ENCODE measurements around the gene CDC37L1.

CDC37L1 gene

GRCh38 chr9:4740638-4741364 lies 61.4 kb downstream of the CDC37L1 start, which contains the start of gene AK3:
AK3 (minus strand) TSS chr9:4741202; CDS start chr9:4741087, 115 bp downstream.
- no peak for TF ChIP-seq YY1 (IDR thresholded peaks at IDR 0.05; ENCODE audit: low read depth)
- TF ChIP-seq EGR1 (IDR thresholded peaks at IDR 0.05): peak; percentile 3; the same call in 1 of the 2 replicates
- TF ChIP-seq TAF1 (IDR thresholded peaks at IDR 0.05; ENCODE audit: low read depth): peak; percentile 74; the same call in 1 of the 2 replicates
- TF ChIP-seq ZBTB7A (IDR thresholded peaks at IDR 0.05; ENCODE audit: low read depth): peak; percentile 66
- peak; percentile 70 for TF ChIP-seq MAX (IDR thresholded peaks at IDR 0.05)
- TF ChIP-seq RAD21 (IDR thresholded peaks at IDR 0.05; ENCODE audit: low read depth): peak; percentile 17; the same call in 1 of the 2 replicates
- no peak for TF ChIP-seq NFIC (IDR thresholded peaks at IDR 0.05)

GRCh38 chr9:4741365-4742089 lies 62.2 kb downstream of the CDC37L1 start:
- TF ChIP-seq ZBTB7A (IDR thresholded peaks at IDR 0.05; ENCODE audit: low read depth) (peak; percentile 71), TCF12 (IDR thresholded peaks at IDR 0.05; ENCODE audit: low read depth) (no peak)

GRCh38 chr9:4742246-4742645 lies 62.9 kb downstream of the CDC37L1 start:
- no peak for TF ChIP-seq CREB1 (IDR thresholded peaks at IDR 0.05; ENCODE audit: low read depth)
- TF ChIP-seq NFIC (IDR thresholded peaks at IDR 0.05): no peak
- no peak for TF ChIP-seq TAF1 (IDR thresholded peaks at IDR 0.05; ENCODE audit: low read depth)
- no peak for TF ChIP-seq CEBPB (IDR thresholded peaks at IDR 0.05)
- TF ChIP-seq RAD21 (IDR thresholded peaks at IDR 0.05; ENCODE audit: low read depth): no peak
- TF ChIP-seq FOXM1 (IDR thresholded peaks at IDR 0.05; ENCODE audit: borderline replicate concordance, low read depth): no peak
- TF ChIP-seq YY1 (IDR thresholded peaks at IDR 0.05; ENCODE audit: low read depth): no peak
- no peak for TF ChIP-seq TCF12 (IDR thresholded peaks at IDR 0.05; ENCODE audit: low read depth)
- no peak for TF ChIP-seq USF1 (IDR thresholded peaks at IDR 0.05)
- no peak for TF ChIP-seq ZBTB7A (IDR thresholded peaks at IDR 0.05; ENCODE audit: low read depth)
- TF ChIP-seq MAX (IDR thresholded peaks at IDR 0.05): no peak
- TF ChIP-seq REST (IDR thresholded peaks at IDR 0.05; ENCODE audit: low read depth): no peak
- no peak for TF ChIP-seq EP300 (IDR thresholded peaks at IDR 0.05; ENCODE audit: borderline replicate concordance)
- no peak for TF ChIP-seq TEAD4 (IDR thresholded peaks at IDR 0.05)
- no peak for TF ChIP-seq EGR1 (IDR thresholded peaks at IDR 0.05)

GRCh38 chr9:4743131-4743875 lies 63.9 kb downstream of the CDC37L1 start:
- TF ChIP-seq TAF1 (IDR thresholded peaks at IDR 0.05; ENCODE audit: low read depth) (no peak), TEAD4 (IDR thresholded peaks at IDR 0.05) (peak; percentile 62; the same call in 1 of the 2 replicates)

GRCh38 chr9:4746278-4747030 lies 67.1 kb downstream of the CDC37L1 start:
- TF ChIP-seq EGR1 (IDR thresholded peaks at IDR 0.05) (no peak), TEAD4 (IDR thresholded peaks at IDR 0.05) (no peak), MAX (IDR thresholded peaks at IDR 0.05) (no peak), EP300 (IDR thresholded peaks at IDR 0.05; ENCODE audit: borderline replicate concordance) (no peak), CREB1 (IDR thresholded peaks at IDR 0.05; ENCODE audit: low read depth) (no peak), FOXM1 (IDR thresholded peaks at IDR 0.05; ENCODE audit: borderline replicate concordance, low read depth) (no peak), CEBPB (IDR thresholded peaks at IDR 0.05) (no peak), TAF1 (IDR thresholded peaks at IDR 0.05; ENCODE audit: low read depth) (no peak), NFIC (IDR thresholded peaks at IDR 0.05) (no peak)

- TF ChIP-seq NFIC (IDR thresholded peaks at IDR 0.05): no peak
Observed at GRCh38 chr9:4748612-4749011, 69.2 kb downstream of the CDC37L1 start.

GRCh38 chr9:4750023-4750673 lies 70.8 kb downstream of the CDC37L1 start:
- TF ChIP-seq EP300 (IDR thresholded peaks at IDR 0.05; ENCODE audit: borderline replicate concordance): no peak
- TF ChIP-seq YY1 (IDR thresholded peaks at IDR 0.05; ENCODE audit: low read depth): no peak
- TF ChIP-seq RAD21 (IDR thresholded peaks at IDR 0.05; ENCODE audit: low read depth): peak; percentile 60
- no peak for TF ChIP-seq CREB1 (IDR thresholded peaks at IDR 0.05; ENCODE audit: low read depth)
- no peak for TF ChIP-seq REST (IDR thresholded peaks at IDR 0.05; ENCODE audit: low read depth)
- no peak for TF ChIP-seq USF1 (IDR thresholded peaks at IDR 0.05)
- TF ChIP-seq EGR1 (IDR thresholded peaks at IDR 0.05): no peak

All from Ishikawa (cell line).